Measurements from ENCODE around the gene MSRB1.

MSRB1 gene

DNA sequence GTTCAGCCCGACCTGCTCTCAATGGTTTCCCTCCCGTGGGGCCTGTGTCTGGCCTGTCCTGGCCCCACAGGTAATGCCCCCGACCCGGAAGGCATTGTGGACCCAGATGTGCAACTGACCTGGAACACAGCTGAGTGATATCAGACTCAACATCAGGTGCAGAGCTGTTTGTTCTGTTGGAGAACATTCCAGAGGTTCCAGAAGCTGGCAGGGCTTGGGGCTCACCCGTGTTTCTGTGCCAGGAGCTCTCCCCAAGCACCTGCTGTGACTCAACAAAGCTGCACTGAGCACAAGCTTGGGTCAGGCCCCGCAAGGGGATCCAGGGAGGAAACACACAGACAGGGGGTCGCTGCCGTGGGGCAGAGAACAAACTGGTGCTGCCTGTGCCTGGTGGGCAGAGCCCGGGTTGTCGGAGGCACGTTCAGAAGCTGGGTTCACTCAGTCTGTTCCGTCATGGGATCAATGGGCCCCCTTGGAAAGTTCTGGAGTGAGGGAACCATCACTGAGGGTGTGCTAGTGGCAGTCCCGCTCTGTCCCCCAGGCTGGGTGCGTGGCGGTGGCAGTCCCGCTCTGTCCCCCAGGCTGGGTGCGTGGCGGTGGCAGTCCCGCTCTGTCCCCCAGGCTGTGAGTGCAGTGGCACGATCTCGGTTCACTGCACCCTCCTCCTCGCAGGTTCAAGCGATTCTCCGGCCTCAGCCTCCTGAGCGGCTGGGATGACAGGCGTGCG, 46.9 kb downstream of the MSRB1 start:
- DNase-seq, result no peak

DNA sequence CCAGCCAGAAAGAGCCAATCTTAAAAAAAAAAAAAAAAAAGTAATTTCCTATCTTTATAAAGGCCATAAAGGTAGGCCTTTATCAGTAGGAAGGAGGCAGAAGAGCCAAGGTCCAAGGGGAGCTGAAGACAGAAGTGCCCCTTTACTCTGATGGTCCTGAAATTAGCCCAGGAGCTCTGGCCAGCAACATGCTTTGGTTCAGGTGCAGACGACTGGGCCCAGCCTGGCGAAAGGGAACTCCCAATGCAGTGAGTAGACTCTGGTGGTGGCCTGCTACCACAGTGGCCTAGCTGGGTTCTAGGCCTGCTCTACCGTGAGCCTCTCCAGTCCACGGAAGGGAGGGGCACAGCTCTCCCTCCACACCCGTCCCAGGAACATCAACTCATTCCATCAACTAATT, 47.9 kb downstream of the MSRB1 start:
- DNase-seq, result no peak

DNA sequence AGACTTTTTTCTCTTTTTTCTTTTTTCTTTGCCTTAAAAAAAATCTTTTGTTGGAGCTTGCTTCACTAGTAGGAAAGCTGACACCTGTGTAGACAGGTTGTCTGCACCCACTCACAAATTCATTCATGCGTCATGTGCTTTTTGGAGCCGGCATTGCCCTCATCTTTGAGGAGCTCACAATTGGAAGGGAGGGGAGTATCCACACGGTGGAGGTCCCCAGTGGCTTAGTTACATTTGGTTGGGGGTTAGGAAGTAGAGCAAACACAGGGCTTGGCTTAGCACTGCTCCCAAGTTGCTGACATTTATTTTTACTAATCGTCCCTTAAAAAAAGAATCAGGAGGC, 52.3 kb downstream of the MSRB1 start:
- DNase-seq, result no peak

DNA sequence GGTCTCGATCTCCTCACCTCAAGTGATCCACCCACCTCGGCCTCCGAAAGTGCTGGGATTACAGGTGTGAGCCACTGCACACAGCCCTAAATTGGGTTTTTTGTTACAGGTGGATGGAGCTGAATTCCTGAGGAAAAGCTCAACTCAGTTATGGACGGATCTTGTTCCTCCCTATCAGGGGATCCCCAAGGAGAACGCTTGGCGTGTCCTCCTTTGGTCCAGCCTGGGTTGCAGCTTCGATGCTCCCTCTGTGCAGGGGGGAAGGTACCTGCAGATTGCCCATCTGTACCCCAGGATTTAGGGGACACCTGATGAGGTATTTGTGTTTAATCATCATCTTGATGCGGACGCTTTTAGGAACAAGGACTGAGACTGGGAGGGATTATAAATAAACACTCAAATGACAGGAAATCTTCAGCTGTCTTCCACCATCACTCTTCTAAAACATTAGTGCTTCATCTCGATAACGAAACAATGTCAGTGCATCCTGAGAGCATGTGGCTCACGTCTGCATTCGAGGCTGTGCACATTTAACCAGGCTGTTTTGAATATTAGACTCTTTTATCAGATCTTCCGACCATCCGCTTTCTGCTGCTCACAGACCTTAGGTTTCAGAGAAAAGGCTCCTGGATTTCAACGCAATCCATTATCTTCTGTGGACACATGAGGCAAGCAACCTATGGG, 52.8 kb downstream of the MSRB1 start:
- DNase-seq, result no peak
